ENCODE results near the gene NDC1. TPM values are rescaled to one million over a fixed set of nuclear protein-coding genes. Genes with fewer than 3 reads are reported as not detected.
"Not testable (repeated sequence)": the region's sequence is repeated elsewhere in the genome, so short reads cannot be mapped to it uniquely, and the experiment has no call there.

NDC1 gene
- total and polyA plus RNA-seq, 2 experiments from 2014 or later = 11.7 to 20.5 TPM

GRCh38 chr1:53819387-53819786 lies 18.7 kb downstream of the NDC1 start:
- TF ChIP-seq, protein P1, sequence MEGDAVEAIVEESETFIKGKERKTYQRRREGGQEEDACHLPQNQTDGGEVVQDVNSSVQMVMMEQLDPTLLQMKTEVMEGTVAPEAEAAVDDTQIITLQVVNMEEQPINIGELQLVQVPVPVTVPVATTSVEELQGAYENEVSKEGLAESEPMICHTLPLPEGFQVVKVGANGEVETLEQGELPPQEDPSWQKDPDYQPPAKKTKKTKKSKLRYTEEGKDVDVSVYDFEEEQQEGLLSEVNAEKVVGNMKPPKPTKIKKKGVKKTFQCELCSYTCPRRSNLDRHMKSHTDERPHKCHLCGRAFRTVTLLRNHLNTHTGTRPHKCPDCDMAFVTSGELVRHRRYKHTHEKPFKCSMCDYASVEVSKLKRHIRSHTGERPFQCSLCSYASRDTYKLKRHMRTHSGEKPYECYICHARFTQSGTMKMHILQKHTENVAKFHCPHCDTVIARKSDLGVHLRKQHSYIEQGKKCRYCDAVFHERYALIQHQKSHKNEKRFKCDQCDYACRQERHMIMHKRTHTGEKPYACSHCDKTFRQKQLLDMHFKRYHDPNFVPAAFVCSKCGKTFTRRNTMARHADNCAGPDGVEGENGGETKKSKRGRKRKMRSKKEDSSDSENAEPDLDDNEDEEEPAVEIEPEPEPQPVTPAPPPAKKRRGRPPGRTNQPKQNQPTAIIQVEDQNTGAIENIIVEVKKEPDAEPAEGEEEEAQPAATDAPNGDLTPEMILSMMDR (IDR thresholded peaks at IDR 0.05; ENCODE audit: low read depth, low read length) = no peak
- Histone ChIP-seq H3K9me3 (ENCODE audit: low read depth) (no peaks in the 10 kb centered on the region), H3K27me3 (no peaks in the 10 kb centered on the region), H3K4me3 (no peak overlapping the region), H3K4me1 (ENCODE audit: low read depth) (no peaks in the 10 kb centered on the region), H3K27ac (no peak overlapping the region), H3K36me3 (peaks cover 7% of the 10 kb centered on the region)
- DNase-seq (ENCODE audit: low read depth in 1 of 2, low spot score in 1 of 2) = no peak

DNA sequence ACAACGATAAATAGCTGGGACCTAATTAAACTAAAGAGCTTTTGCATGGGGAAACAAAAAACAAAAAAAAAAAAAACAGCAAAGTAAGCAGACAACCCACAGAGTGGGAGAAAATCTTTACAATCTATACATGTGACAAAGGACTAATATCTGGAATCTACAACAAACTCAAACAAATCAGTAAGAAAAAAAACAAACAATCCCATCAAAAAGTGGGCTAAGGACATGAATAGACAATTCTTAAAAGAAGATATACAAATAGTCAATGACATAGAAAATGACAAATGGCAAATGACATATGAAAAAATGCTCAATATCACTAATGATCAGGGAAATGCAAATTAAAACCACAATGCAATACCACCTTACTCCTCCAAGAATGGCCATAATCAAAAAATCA lies 21.5 kb downstream of the NDC1 start:
- not testable (repeated sequence) for H3K27ac ChIP-seq; H3K4me1 ChIP-seq (ENCODE audit: low read depth); H3K9me3 ChIP-seq (ENCODE audit: low read depth); DNase-seq (ENCODE audit: low read depth in 1 of 2, low spot score in 1 of 2); H3K27me3 ChIP-seq; H3K4me3 ChIP-seq; H3K36me3 ChIP-seq

- not testable (repeated sequence) for H3K4me3 ChIP-seq; H3K27ac ChIP-seq; H3K36me3 ChIP-seq; H3K27me3 ChIP-seq; DNase-seq (ENCODE audit: low read depth in 1 of 2, low spot score in 1 of 2); H3K4me1 ChIP-seq (ENCODE audit: low read depth); H3K9me3 ChIP-seq (ENCODE audit: low read depth)
Observed at GRCh38 chr1:53815484-53815883, 22.6 kb downstream of the NDC1 start.

GRCh38 chr1:53811414-53811851 lies 26.7 kb downstream of the NDC1 start:
- peak in 1 of 2 donors; percentile 7 for DNase-seq (ENCODE audit: low read depth in 1 of 2, low spot score in 1 of 2)
- no peak overlapping the region for H3K27ac ChIP-seq
- H3K4me3 ChIP-seq = no peak overlapping the region
- TF ChIP-seq, protein P1 (IDR thresholded peaks at IDR 0.05; ENCODE audit: low read depth, low read length) = peak; percentile 10
- peaks cover 19% of the 10 kb centered on the region for H3K4me1 ChIP-seq (ENCODE audit: low read depth)
- no peaks in the 10 kb centered on the region for H3K9me3 ChIP-seq (ENCODE audit: low read depth)
- H3K27me3 ChIP-seq = no peaks in the 10 kb centered on the region
- H3K36me3 ChIP-seq = no peaks in the 10 kb centered on the region

- TF ChIP-seq, protein P1 (IDR thresholded peaks at IDR 0.05; ENCODE audit: low read depth, low read length) = no peak
- no peaks in the 10 kb centered on the region for H3K27me3 ChIP-seq
- H3K27ac ChIP-seq = no peak overlapping the region
- no peaks in the 10 kb centered on the region for H3K36me3 ChIP-seq
- peaks cover 19% of the 10 kb centered on the region for H3K4me1 ChIP-seq (ENCODE audit: low read depth)
- H3K9me3 ChIP-seq (ENCODE audit: low read depth) = no peaks in the 10 kb centered on the region
- DNase-seq (ENCODE audit: low read depth in 1 of 2, low spot score in 1 of 2) = no peak
- no peak overlapping the region for H3K4me3 ChIP-seq
Observed at GRCh38 chr1:53810497-53810896, 27.6 kb downstream of the NDC1 start.

- DNase-seq (ENCODE audit: low read depth in 1 of 2, low spot score in 1 of 2) = no peak
- TF ChIP-seq, protein P1 (IDR thresholded peaks at IDR 0.05; ENCODE audit: low read depth, low read length) = no peak
- peaks cover 19% of the 10 kb centered on the region for H3K4me1 ChIP-seq (ENCODE audit: low read depth)
- H3K27ac ChIP-seq = no peak overlapping the region
- no peaks in the 10 kb centered on the region for H3K36me3 ChIP-seq
- H3K9me3 ChIP-seq (ENCODE audit: low read depth) = no peaks in the 10 kb centered on the region
- no peaks in the 10 kb centered on the region for H3K27me3 ChIP-seq
- no peak overlapping the region for H3K4me3 ChIP-seq
Observed at GRCh38 chr1:53810007-53810406, 28.1 kb downstream of the NDC1 start.

- Histone ChIP-seq H3K4me3 (no peak overlapping the region), H3K27me3 (no peaks in the 10 kb centered on the region), H3K9me3 (ENCODE audit: low read depth) (no peaks in the 10 kb centered on the region), H3K4me1 (ENCODE audit: low read depth) (peaks cover 19% of the 10 kb centered on the region), H3K27ac (peak overlapping the region; percentile 5), H3K36me3 (no peaks in the 10 kb centered on the region)
- TF ChIP-seq, protein P1 (IDR thresholded peaks at IDR 0.05; ENCODE audit: low read depth, low read length) = no peak
- DNase-seq (ENCODE audit: low read depth in 1 of 2, low spot score in 1 of 2) = no peak
Observed at GRCh38 chr1:53807916-53808315, 30.2 kb downstream of the NDC1 start.

All from cardiac muscle cell (in vitro differentiated cells and primary cell).